Inflammatory macrophage treated with lipopolysaccharide for 1 hour (primary cell): Measurements from ENCODE around the gene SYT15.
"Not testable (repeated sequence)": the region's sequence is repeated elsewhere in the genome, so short reads cannot be mapped to it uniquely, and the experiment has no call there.

Source experiments
- DNase-seq, 2 donors: peaks; one replicate each; pipeline ENCODE4 v3.0.0-alpha.2; 2020 to 2022

Gene SYT15

GRCh38 chr10:46557319-46558121 lies 21.4 kb upstream of the SYT15 start:
- DNase-seq: no peak

GRCh38 chr10:46558122-46558391 lies 20.9 kb upstream of the SYT15 start:
- DNase-seq: no peak

GRCh38 chr10:46558392-46559185 lies 20.3 kb upstream of the SYT15 start:
- DNase-seq: no peak

- DNase-seq: no peak
Observed at GRCh38 chr10:46559231-46559671, 19.7 kb upstream of the SYT15 start.

GRCh38 chr10:46560381-46560780 lies 18.5 kb upstream of the SYT15 start:
- DNase-seq: no peak

DNA sequence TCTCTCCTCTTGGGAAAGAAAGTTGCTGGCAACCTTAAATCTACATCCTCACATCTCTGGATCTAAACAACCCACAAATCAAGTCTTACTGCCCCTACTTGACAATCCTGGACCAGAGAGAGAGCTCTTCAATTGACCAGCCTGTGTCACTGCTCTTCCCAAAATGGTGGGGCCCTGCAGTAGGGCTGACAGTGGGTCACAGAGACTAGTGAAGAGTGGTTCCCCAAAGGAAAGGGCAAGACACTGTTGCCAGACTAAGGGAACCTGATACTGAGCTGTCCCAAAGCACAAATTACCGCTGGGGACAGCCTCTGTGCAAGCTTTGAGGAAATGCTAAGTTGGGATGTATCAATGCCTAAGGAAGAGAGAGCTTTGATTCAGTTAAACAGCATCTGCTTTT lies 18.0 kb upstream of the SYT15 start:
- DNase-seq: no peak

- DNase-seq: peak; percentile 55 to 74
Observed at GRCh38 chr10:46565591-46566332, 13.2 kb upstream of the SYT15 start.

DNA sequence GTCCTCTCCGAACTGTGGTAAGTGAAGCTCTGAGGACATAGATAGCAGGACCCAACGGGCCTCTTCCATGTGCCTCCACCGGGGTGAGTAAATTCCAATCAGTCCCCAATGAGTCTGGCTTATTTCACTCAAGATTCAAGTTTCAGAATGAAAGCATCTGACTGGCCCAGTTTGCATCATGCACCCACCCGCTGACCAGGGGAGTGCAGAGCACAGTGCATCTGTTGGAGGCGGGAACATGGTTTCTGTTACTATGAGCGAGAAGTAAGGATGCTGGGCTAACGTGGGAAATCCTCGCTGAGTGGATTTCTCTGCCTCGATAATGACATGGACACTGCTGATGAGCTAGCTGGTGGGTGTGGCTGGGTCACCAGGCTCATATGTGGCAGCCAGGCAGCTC lies 11.8 kb upstream of the SYT15 start:
- DNase-seq: not testable (repeated sequence)

DNA sequence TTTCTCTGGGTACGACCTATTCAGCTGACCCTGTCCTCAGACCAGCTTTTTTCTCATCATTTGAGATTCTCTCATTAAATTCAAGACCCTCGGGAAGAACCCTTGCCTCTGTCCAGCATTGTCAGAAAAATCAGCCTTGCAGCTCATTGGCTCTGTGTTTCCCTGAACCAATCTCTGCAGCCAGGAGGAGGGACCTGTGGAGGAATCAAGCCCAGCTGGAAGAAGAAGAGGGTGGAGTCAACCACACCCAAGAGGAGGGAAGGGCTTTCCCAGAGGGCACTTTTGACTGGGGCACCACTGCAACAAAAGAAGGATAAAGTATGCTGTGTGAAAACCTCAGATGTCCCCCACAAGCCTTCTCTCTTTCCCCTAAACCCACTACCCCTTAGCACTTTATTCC lies 8.3 kb upstream of the SYT15 start:
- DNase-seq: not testable (repeated sequence)

- DNase-seq: not testable (repeated sequence)
Observed at GRCh38 chr10:46572765-46573164, 6.2 kb upstream of the SYT15 start.

- DNase-seq: not testable (repeated sequence)
Observed at GRCh38 chr10:46573314-46573713, 5.6 kb upstream of the SYT15 start.

DNA sequence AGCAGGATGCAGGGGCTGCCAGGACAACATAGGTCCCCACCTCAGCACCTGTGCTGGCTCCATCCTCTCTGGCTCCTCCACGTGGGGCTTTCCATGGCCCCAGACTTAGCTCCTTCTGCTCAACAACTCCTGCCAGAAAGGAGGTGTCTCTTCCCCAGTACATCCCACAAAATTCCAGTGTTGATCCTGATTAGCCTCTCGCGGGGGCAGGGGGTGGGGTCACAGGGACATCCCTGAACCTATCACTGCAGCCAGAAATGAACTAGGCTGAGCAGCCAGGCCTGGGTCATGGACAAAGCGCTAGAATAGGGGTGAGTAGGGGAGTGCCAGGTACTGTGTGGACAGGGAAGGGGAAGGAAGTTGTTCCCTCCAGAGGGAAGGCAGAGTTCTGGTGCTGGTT lies 5.0 kb upstream of the SYT15 start:
- not testable (repeated sequence) for DNase-seq

DNA sequence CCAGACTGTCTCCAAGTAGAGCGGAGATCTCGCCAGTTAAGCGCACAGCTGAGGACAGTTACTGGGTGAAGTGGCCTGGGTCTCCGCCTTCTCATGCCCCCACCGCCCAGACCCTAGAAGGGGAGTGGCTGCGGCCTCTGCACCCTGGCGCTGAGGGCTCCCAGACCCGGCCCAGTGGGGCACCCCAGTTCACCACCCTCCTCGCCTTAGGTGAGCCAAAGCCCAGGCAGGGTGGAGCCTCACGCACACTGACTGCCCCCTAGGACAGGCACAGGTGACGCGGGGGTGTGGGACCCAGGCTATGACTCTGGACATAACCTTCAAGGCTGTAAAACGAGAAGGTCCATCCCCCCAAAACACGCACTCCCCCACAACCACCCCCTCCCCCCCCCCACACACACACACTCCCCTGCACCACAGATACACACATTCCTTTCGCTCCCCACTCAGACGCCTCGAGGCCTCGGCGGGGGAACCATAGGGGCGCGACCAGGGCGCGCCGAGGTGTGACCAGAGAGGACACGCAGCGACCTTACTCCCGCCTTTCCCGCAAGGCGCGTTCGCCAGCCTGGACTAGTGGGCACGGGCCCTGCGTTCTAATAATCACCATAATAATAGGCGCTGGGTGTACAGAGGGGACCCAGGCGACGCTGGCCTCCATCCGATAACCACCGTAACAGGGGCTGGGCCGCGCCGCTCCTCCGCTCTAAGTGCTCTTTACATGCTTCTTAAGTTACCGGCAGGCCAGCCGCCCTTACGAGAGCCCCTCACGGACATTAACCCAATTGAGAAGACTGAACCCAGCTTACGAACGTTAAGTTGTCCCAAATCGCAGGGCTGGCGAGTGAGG lies 1.1 kb upstream of the SYT15 start:
- not testable (repeated sequence) for DNase-seq

- not testable (repeated sequence) for DNase-seq
Observed at GRCh38 chr10:46579378-46579777, 450 bp downstream of the SYT15 start.

DNA sequence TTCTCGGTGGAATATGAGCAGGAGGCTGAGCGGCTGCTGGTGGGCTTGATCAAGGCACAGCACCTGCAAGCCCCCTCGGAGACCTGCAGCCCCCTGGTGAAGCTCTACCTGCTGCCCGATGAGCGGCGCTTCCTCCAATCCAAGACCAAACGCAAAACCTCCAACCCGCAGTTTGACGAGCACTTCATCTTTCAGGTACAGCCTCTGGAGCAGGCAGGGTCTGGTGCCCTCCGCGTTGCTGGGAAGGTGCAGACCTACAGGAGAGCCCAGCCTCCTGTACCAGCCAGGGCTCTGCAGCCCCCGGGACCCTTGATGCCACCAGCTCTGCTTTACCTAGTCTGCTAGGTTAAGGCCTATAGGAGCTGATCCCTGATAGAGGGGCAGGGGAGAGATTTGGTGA lies 3.1 kb downstream of the SYT15 start:
- not testable (repeated sequence) for DNase-seq

DNA sequence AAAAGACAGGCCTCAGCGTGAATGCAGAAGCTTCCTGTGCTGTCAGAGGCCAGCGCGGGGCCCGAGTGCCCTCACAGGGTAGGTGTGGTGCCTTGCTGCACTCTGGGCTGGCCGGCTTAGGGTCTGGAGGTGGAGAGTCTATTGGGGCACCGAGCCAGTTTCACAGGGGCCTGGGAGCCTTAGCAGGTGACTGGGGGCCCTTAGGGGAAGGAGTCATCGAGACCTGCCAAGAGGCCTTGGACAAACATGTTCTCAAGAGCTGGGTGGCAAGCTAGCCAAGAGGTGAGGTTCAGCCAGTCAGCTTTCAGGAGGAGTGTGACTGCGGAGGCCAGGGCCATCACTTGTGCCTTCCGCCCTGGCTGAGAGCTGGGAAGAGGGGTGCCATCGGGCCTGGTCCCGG lies 3.6 kb downstream of the SYT15 start:
- DNase-seq: not testable (repeated sequence)

DNA sequence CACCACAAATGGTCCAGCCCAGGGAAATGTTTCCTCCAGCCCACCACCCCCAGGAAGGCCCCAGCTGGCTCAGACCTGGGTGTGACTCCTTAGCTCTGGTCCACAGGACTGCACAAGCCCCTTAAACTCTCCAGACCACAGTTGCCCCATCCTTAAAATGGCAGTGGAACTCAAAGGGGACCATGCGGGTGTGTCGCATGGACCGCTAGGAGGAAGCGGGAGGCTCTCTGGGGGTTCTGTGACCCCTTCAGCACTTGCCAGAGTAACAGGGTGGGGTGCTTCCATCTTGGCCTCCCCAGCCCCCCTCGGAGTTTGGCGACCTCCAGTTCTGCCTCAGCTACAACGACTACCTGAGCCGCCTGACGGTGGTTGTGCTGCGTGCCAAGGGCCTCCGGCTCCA lies 5.3 kb downstream of the SYT15 start:
- not testable (repeated sequence) for DNase-seq

DNA sequence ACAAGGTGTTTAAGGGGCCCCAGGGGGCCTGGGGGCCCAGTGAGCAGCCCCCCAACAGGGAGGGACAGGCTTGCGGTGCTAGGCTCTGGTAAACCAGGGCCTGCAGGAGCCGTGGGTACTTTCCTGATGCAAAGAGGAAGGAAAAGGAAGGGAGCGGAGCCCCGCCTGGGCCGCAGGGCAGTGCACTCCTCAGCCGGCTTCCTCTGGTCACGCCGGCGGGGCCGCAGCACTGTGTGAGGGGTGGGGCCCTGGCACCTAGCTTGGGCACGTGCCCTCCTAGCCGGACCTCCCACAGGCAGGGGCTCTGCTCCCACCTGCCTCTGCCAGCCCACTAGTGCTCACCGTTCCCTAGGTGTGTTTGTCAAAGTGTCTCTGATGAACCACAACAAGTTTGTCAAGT lies 6.3 kb downstream of the SYT15 start:
- DNase-seq: not testable (repeated sequence)

GRCh38 chr10:46587546-46587945 lies 8.6 kb downstream of the SYT15 start:
- DNase-seq: not testable (repeated sequence)

GRCh38 chr10:46588221-46588620 lies 9.3 kb downstream of the SYT15 start:
- DNase-seq: not testable (repeated sequence)

- DNase-seq: not testable (repeated sequence)
Observed at GRCh38 chr10:46589589-46589988, 10.7 kb downstream of the SYT15 start.

- DNase-seq: not testable (repeated sequence)
Observed at GRCh38 chr10:46591053-46591452, 12.1 kb downstream of the SYT15 start.
